ENCODE measurements around the gene FOXP1. TPM values are rescaled to one million over a fixed set of nuclear protein-coding genes. Genes with fewer than 3 reads are reported as not detected.
A peak's percentile ranks its signal among the peaks of the same experiment; 100 is the strongest.

FOXP1 gene
- total RNA-seq, 2 experiments from 2014 or later, result 493 to 508 TPM

DNA sequence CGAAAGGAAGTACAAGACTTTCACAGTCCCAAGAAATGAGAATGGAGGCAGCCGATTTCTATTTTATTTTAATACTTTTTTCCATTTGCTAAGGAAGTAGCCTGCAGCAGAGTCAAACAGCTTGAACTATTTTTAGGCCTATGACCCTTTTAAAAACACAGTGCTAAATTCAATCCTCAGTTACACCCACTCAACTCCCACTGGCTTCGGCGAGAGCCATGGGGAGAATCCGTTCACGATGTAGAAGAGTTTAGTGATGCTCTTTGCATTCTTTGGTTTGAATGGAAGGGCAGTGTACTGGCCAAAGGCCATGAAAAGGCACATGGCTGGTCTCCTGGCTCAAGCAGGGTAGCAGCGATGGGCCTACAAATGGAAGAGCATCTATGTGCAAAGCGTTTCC is 343.5 kb downstream of the FOXP1 start:
- Histone ChIP-seq H3K9me3 (ENCODE audit: control insufficient read depth in 1 of 2, insufficient read depth in 1 of 2, low read length in 2 of 2) (peaks cover 0 to 10% of the 10 kb centered on the region in 2 experiments), H3K36me3 (ENCODE audit: insufficient read depth, low read length) (peaks cover 13% of the 10 kb centered on the region), H3K4me1 (ENCODE audit: insufficient read depth, low read length) (peaks cover 2% of the 10 kb centered on the region), H3K27ac (ENCODE audit: low read depth in 1 of 2, low read length in 2 of 2) (no peak overlapping the region), H3K27me3 (ENCODE audit: control insufficient read depth in 1 of 2, insufficient read depth in 2 of 2, low read length in 2 of 2) (no peaks in the 10 kb centered on the region), H3K4me3 (ENCODE audit: low read length) (no peak overlapping the region)
- TF ChIP-seq, protein P1, sequence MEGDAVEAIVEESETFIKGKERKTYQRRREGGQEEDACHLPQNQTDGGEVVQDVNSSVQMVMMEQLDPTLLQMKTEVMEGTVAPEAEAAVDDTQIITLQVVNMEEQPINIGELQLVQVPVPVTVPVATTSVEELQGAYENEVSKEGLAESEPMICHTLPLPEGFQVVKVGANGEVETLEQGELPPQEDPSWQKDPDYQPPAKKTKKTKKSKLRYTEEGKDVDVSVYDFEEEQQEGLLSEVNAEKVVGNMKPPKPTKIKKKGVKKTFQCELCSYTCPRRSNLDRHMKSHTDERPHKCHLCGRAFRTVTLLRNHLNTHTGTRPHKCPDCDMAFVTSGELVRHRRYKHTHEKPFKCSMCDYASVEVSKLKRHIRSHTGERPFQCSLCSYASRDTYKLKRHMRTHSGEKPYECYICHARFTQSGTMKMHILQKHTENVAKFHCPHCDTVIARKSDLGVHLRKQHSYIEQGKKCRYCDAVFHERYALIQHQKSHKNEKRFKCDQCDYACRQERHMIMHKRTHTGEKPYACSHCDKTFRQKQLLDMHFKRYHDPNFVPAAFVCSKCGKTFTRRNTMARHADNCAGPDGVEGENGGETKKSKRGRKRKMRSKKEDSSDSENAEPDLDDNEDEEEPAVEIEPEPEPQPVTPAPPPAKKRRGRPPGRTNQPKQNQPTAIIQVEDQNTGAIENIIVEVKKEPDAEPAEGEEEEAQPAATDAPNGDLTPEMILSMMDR (IDR thresholded peaks at IDR 0.05), result no peak
- ATAC-seq (ENCODE audit: poor library complexity) (no peak), DNase-seq (no peak)
- ChIA-PET CTCF (no interaction called here), POLR2A (no interaction called here)
- Mint-ChIP-seq H3K4me3 (no peak overlapping the region), H3K36me3 (ENCODE audit: low read depth) (peaks cover 68% of the 10 kb centered on the region), H3K27ac (peak overlapping the region; percentile 66), H3K9me3 (peaks cover 2% of the 10 kb centered on the region), H3K27me3 (no peaks in the 10 kb centered on the region), H3K4me1 (ENCODE audit: low read depth) (peaks cover 68% of the 10 kb centered on the region)
- intact Hi-C loops (cut with DNase I, micrococcal nuclease), result no loop called here

DNA sequence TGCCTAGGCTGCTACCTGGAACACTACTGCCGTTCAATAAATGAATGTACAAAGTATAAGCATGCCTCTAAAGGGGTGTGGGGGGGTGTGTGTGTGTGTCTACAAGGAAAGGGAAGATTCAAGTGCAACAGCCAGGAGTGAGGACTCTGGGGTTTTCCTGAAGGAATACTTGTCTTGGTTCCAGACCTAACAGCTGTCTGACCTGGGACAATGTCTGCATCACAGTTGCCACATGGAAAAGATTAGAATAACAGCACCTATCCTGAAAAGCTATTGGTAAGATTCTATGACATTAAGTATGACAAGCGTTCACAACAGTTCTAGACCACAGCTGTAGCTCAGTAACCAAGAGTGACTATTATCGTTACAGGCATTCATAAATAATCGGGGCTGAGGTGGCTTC is 345.2 kb downstream of the FOXP1 start:
- no peak overlapping the region for H3K27ac ChIP-seq (ENCODE audit: low read depth in 1 of 2, low read length in 2 of 2)
- Mint-ChIP-seq H3K9me3 (peaks cover 2% of the 10 kb centered on the region), H3K36me3 (ENCODE audit: low read depth) (peaks cover 73% of the 10 kb centered on the region), H3K4me1 (ENCODE audit: low read depth) (peaks cover 65% of the 10 kb centered on the region), H3K27me3 (no peaks in the 10 kb centered on the region), H3K4me3 (no peak overlapping the region), H3K27ac (peak overlapping the region; percentile 29)
- ATAC-seq (ENCODE audit: poor library complexity) (no peak), DNase-seq (no peak)
- TF ChIP-seq, protein P1 (IDR thresholded peaks at IDR 0.05), result no peak
- no peak overlapping the region for H3K4me3 ChIP-seq (ENCODE audit: low read length)
- intact Hi-C loops (cut with DNase I, micrococcal nuclease), result no loop called here
- H3K27me3 ChIP-seq (ENCODE audit: control insufficient read depth in 1 of 2, insufficient read depth in 2 of 2, low read length in 2 of 2), result no peaks in the 10 kb centered on the region
- peaks cover 0 to 10% of the 10 kb centered on the region in 2 experiments for H3K9me3 ChIP-seq (ENCODE audit: control insufficient read depth in 1 of 2, insufficient read depth in 1 of 2, low read length in 2 of 2)
- H3K36me3 ChIP-seq (ENCODE audit: insufficient read depth, low read length), result peaks cover 10% of the 10 kb centered on the region
- ChIA-PET POLR2A (interaction anchor here (0.6 to 1.1 kb wide), 2 partner anchors 12 to 280 kb away, joined by 3 read pairs; no protein-coding TSS in a partner anchor), CTCF (no interaction called here)
- H3K4me1 ChIP-seq (ENCODE audit: insufficient read depth, low read length), result no peaks in the 10 kb centered on the region

DNA sequence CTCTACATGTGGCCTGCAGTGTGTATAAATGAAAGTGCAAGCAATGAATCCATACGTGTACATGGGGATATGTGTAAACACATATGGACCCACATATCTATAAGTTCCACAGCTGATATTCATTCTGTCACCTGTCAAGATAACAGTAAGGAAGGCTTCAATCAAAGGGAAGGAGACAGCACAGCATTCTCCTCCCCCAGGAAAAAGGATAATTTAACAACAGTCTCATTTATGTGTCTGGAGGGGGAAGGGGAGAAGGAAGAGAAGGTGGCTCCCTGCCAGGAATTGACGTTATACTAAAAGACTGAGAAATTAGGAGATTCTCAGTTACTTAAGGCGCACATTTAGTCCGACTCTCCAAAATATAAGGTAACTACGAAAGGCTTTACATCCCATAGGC is 345.9 kb downstream of the FOXP1 start:
- Histone ChIP-seq H3K27ac (ENCODE audit: low read depth in 1 of 2, low read length in 2 of 2) (no peak overlapping the region), H3K36me3 (ENCODE audit: insufficient read depth, low read length) (peaks cover 10% of the 10 kb centered on the region), H3K4me3 (ENCODE audit: low read length) (no peak overlapping the region), H3K27me3 (ENCODE audit: control insufficient read depth in 1 of 2, insufficient read depth in 2 of 2, low read length in 2 of 2) (no peaks in the 10 kb centered on the region), H3K9me3 (ENCODE audit: control insufficient read depth in 1 of 2, insufficient read depth in 1 of 2, low read length in 2 of 2) (peaks cover 0 to 10% of the 10 kb centered on the region in 2 experiments), H3K4me1 (ENCODE audit: insufficient read depth, low read length) (no peaks in the 10 kb centered on the region)
- Mint-ChIP-seq H3K27ac (peak overlapping the region; percentile 25), H3K27me3 (no peaks in the 10 kb centered on the region), H3K36me3 (ENCODE audit: low read depth) (peaks cover 68% of the 10 kb centered on the region), H3K4me3 (no peak overlapping the region), H3K4me1 (ENCODE audit: low read depth) (peaks cover 59% of the 10 kb centered on the region), H3K9me3 (peaks cover 2% of the 10 kb centered on the region)
- DNase-seq, result no peak
- POLR2A ChIA-PET, result interaction anchor here (0.6 to 1.0 kb wide), 2 partner anchors 8 to 134 kb away, joined by 3 read pairs; no protein-coding TSS in a partner anchor
- TF ChIP-seq, protein P1 (IDR thresholded peaks at IDR 0.05), result no peak
- ATAC-seq (ENCODE audit: poor library complexity), result no peak
- intact Hi-C loops (cut with DNase I, micrococcal nuclease), result no loop called here
- CTCF ChIA-PET, result no interaction called here
